NCI-H2227 (cell line): ENCODE results near the gene GIMAP5.

Experiments used
- DNase-seq: peaks from one replicate; lab custom pipeline; 2025; ENCODE audit not compliant: unreplicated experiment; lab: John Stamatoyannopoulos, UW

The GIMAP5 gene

DNA sequence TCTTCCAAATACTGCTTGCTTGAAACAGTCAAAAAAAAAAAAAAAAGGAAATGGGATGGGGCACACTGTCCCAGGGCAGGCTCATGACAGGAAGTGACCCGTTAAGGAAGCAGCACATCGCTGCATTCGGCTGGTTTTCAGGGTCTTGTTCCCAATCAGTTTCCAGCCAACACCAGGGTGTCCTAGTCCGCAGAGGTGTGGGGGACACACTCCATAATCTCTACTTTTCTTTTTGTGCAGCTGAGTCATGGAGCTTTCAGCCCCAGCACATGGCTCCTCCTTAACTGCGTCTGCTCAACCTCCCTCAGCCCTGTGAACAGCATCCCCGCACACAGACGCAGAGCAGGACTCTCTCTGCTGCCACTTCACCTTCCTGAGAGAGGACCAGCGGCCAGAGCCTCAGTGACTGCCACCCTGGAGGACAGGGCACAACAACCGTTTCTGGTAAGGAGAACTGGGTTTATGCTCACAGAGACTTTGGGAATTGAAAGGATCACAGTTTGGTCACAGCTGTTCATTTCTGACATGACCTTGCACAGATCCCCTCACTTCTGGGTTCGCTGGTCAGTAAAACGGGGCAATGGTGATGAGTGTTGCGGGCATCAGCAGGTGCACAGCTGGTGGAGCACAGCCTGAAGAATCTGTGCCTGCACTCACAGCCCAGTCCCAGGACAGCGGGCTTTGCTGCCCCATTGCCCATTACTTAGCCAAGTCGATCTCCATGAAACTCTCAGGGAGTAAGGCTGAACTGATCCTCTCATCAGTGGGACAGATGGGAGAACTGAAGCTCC, at the start of gene GIMAP5:
GIMAP5 (plus strand) TSS at position 154 of the 791 bp plus-strand sequence. CDS start 3,467 bp downstream, outside the sequence.
- no peak for DNase-seq

DNA sequence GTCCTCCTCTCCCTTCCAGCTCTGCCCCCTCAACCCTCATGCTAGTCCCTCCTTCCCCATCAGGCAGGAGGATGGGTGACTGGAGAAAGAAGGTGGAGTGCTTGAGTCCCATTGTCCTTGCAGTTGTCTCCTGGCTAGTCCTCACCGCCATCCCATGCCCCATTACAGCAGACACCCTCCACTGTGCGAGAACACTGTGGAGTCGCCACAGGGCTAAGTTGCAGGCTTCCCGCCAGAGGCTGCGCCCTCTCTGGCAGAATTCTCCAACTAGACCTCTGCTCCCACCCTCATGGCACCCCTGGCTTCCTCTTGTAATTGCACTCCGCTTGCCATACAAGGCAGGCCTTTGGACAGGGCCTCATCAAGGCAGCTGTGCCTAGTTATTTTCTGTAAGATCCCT, 48.6 kb upstream of the GIMAP5 start:
- no peak for DNase-seq

DNA sequence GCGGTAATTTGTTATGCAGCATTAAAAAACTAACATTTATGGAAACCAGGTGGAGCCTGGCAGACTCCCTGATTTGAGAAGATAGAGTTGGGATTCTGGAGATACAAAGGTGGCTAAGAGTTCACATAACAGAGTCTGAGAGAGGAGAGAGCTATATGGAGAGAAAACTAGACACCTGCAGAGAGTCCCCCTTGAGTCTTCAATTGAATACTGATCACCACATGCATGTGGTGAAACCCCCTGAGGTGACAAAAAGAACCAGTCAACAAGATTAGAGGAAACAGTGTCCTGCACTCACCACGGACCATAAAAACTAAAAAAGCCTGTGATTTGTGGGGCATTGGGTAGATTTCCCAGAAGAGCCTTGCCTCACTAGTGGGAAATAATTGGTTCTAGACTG, 41.6 kb upstream of the GIMAP5 start:
- no peak for DNase-seq

DNA sequence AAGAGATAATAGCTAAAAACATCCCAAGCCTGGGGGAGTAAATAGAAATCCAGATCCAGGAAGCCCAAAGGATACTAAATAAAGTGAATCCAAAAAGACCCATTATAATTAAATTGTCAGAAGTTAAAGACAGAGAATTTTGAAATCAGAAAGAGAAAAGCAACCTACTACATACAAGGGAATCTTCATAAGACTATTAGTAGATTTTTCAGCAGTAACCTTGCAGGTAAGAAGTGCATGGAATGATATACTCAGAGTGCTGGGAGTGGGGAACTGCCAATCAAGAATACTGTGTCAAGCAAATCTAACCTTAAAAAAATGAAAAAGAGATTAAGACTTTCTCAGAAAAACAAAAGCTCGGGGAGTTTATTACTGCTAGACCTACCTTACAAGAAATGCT, 34.0 kb upstream of the GIMAP5 start:
- no peak for DNase-seq

DNA sequence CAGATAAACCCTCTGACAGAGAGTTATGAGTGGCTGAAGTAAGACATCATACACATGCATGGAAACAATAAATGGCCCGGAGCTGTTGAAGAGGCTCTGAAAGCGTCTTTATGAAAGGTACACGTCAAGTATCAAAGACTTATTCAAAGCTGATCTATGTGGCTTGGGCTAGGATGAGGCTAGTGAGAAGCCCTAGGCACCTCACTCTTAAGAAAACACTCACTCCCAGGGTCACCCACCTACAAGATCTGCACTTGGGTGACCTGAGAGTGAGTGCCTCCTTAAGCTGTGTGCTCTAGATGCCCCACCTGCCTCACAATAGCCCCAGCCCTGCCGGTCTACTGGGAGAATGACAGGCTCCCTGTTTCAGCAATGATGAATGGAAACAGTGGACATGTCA, 21.9 kb upstream of the GIMAP5 start:
- no peak for DNase-seq

DNA sequence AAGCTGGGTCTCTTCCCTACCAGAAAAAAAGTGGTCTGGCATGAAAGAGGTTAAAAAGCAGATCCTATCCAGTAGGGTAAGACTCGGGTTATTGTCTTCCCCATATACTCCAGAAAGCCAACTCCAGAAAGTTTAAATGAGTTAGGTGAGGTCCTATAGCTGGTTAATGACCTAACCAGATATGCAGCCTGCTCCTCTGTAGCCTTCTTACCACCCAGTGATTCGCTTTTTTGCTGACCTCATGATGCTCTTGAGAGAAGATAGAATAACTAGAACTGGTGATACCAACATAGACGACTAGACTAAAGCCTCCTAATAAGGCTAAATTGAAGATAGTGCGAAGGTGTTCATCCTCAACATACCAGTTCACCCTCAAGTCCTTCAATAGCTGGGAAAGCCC, 21.5 kb upstream of the GIMAP5 start:
- no peak for DNase-seq

DNA sequence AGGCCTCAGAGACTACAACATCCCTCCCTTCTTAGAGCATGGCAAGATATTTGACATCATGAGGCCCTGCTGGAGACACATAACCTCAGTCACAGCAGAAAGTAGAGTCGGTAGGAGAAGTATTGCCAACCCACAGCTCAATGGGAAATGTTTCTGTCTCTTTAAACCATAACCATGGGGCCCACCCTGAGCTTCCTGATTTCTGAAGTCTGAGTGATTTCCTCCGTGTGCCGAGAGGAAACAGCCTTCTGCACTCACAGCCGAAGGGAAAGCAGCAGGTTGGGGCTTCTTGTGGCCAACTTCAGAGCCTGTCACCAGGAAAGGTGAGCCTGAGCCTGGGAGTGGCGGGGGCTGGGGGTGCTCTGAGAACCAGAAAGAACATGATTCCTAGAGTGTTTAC, 20.9 kb upstream of the GIMAP5 start, which contains the start of gene GIMAP1:
GIMAP1 (plus strand) TSS at position 246 of the 400 bp plus-strand sequence. CDS start 2,435 bp downstream, outside the sequence.
- no peak for DNase-seq

DNA sequence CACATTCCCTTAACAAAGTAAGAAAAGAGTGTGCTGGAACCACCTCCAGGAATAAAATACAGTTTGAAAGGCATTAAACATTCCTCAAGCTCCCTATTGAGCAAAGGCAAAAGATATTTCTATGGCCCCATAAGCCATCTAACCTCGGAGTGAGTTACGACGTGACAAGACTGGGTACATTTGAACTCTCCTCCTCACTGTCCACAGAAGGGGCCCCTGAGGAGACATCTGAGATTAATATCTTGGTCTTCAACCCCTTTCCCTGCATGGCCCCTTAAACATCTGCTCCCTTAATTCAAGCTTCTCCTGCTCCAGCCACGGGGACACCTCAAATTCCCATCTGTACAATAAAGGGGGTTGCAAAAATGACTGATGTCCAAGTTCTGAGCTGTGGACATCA, 20.3 kb upstream of the GIMAP5 start:
- no peak for DNase-seq

DNA sequence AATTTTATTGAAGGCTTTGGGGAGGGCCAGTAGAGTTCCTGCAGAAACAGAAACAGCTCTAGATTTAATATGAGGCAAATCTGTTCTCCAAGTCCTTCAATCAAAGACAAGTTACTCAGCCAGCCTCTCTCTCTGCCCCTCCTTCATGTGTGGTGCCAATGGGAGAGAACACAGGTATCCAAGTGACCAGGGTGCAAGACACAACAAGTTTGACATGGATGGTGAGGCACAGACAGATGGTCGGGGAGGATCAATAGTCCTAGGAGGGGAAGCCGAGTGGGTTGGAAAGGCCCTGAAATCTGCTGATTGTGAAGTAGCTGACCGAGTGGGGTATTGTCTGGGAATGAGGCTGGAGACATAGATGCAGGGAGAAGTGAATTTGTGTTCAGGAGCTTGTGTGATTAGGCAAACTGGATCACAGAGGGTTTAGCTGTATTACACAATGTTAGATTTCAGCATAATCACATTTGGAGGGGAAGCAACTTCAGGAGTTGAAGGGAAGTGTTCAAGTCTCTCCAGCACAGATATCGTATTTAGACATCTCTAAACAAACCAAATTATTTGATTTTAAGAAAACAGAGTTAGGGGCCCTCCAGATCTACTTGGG, 19.3 kb upstream of the GIMAP5 start:
- DNase-seq: no peak

DNA sequence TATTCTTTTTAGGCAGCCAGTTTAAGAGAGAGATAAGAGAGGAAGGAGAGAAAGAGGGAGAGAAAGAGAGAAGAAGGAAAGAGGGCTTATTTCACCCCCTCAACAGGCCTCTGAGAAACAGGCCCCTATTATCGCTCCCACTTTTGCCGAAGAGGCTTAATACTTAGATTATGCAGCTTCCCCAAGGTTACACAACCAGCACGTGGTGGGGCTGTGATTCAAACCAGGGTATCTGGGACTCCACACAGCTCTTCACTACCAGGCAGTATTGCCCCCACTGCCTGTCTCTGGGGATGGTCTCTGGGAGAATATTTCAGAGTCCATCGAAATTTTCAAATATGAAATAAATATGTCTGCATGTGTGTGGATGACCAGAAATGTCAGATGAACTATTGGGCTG, 17.8 kb upstream of the GIMAP5 start:
- DNase-seq: no peak

DNA sequence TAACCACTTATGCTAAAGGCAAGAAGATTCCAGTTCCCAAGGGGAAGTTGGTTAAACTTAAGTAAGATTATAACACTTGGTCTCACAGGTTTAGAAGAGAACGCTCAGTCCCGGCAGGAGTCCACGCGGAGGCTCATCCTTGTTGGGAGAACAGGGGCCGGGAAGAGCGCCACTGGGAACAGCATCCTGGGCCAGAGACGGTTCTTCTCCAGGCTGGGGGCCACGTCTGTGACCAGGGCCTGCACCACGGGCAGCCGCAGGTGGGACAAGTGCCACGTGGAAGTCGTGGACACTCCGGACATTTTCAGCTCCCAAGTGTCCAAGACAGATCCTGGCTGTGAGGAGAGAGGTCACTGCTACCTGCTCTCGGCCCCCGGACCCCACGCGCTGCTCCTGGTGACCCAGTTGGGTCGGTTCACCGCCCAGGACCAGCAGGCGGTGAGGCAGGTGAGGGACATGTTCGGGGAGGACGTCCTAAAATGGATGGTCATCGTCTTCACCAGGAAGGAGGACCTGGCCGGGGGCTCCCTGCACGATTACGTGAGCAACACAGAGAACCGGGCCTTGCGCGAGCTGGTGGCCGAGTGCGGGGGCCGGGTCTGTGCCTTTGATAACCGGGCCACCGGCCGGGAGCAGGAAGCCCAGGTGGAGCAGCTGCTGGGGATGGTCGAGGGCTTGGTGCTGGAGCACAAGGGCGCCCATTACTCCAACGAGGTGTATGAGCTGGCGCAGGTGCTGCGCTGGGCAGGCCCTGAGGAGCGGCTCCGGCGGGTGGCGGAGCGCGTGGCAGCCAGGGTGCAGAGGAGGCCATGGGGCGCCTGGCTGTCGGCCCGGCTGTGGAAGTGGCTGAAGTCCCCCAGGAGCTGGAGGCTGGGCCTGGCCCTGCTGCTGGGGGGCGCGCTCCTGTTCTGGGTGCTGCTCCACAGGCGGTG, 17.0 kb upstream of the GIMAP5 start:
- no peak for DNase-seq

DNA sequence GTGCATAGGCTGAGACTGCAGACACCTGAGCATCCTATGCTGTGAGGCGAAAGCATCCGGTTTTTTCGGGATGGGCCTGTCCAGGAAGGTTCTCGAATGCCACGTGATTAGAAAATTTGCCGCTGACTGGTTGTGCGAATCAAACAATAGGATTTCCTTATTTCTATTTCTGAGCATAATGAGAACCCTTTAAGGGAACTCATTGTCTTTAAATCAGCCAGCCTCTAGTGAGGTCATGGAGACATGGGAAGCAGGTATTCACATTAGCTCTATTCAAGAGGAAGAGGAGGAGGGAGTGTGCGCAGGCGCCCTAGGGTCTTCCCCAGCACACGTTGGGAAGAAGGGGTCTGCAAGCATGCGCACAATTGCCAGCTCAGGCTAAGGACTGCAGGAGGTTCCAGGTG, 15.2 kb upstream of the GIMAP5 start:
- no peak for DNase-seq

DNA sequence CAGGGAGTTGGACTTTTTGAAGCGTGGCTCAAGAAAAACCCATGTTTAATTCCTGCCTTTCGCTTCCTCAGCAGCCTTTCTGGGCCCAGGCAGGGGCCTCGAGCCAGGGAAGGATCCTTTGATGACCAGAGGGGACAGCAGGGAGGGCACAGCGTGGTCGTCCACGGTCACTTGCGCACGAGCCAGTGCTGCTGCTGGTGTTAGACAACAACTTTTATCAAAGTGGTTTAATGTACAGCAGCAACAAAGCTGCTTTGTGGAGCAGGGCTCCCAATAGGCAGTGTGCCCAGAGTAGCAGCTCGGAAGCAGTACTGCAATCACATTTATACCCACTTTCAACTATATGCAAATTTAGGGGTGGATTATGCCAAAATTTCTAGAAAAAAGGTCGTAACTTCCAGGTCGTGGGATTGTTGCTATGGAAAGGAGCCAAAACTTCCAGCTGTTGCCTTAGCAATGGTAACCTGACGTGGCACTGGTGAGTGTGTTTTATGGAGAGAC, 14.7 kb upstream of the GIMAP5 start:
- DNase-seq: no peak

DNA sequence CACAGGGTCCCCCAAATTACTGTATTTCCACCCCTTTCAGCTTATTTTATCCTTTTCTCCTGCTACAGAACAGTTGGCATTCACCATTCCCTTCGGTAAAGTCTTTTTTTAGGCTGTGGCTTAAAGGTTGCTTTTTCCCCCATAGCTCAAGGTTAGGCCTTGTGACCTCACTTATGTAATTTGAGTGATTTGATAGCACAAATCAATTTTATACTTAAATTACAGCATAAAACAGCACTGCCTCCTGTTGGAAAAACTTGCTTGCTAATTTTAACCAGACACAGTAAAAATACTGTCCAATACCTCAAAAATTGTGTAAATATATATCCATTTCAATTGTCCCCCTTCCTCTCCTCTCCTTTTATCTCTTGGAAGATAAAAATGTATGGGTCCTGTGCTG, 13.8 kb upstream of the GIMAP5 start:
- DNase-seq: no peak

DNA sequence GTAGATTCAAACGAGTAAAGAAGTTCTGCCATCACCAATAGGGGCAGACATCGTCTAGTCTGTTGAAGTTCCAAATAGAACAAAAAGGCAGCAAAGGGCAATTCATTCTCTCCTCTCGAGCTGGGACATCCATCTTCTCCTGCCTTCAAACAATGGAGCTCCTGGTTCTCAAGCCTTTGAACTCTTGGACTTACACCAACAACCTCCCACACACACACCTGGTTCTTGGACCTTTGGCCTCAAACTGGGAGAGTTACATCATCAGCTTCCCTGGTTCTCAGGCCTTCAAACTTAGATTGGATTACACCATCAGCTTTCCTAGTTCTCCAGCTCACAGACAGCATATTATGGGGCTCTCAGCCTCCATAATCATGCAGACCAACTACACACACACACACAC, 9.8 kb upstream of the GIMAP5 start:
- no peak for DNase-seq

DNA sequence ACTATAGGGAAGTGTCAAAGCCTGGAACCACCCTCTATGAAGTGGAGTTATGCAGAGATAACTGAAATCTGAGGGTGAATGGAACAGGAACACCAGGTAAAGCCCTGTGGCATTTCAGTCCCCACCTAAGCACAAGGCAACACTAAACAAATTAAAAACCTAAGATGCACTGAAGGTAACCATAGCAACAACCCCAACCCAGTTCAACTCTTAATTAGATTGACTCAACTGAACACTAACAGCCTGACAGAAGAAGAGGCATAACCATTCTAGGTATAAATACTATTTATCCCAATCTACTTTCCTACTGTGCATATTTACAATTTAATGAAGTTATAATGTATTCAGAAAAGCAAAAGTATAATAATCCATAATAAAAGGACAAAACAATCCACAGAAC, 9.2 kb upstream of the GIMAP5 start:
- DNase-seq: no peak

DNA sequence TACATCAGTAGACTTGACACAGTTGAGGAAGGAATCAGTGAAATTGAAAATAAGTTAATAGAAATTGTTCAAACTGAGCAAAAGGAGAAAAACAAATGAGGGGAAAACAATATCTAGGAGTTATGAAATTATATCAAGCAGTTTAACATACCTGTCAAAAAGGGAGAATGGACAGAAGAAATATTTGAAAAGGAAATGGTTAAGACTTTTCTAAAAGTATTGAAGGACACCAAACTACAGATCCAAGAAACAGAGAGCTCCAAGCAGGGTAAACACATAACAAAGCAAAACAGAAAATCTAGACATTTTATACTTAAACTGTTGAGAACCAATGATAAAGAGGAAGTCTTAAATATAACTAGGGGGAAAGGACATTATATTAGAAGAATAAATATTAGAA, 8.6 kb upstream of the GIMAP5 start:
- DNase-seq: no peak

DNA sequence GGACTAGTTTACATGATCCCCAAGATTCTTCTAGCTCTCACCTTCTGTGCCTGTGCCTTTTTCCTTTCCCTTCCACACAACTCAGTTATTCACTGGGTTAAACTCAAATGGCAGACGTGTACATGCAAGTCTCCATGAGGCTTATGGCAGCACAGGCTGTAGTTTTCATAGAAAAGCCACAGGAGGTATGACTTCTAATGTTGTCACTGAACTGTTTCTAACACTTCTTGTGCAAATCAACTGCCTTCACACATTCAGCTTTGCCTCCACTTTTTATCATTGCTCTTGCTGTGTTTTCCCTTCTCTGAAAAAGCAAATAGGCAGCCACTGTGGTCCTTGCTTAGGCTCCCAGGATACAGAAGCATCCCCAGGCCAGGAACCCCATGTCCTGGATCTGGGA, 5.3 kb upstream of the GIMAP5 start:
- no peak for DNase-seq

DNA sequence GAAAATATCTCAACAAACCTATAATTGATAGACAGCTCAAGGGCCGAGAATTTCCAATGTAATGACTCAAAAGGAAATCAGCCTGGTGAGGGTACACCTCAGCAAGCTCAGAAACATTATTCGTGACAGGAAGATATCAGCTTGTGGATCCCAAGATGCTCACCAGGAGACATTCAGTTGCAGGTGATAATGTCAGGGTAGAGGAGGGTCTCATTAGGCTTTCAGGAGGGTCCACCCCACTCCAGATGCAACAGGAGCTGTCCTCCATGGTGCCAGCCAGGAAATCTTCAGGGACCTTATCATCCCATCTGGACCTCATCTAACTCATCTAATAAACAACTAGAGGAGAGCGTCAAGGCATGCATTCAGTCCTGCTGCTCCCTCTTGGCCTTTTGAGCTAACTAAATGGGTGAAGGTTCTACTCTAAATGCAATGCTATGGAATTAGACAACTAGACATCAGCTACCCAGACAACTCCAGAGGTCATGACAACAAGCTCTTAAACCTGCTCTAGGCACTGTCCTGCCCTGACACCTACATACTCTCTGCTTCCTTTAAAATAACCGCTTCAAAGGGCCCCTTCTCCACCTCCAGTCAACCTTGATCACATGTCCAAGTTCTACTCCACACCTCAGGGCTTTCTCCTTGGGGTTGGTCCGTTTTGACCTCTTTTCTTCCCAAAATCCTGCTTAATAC, 4.3 kb upstream of the GIMAP5 start:
- no peak for DNase-seq

DNA sequence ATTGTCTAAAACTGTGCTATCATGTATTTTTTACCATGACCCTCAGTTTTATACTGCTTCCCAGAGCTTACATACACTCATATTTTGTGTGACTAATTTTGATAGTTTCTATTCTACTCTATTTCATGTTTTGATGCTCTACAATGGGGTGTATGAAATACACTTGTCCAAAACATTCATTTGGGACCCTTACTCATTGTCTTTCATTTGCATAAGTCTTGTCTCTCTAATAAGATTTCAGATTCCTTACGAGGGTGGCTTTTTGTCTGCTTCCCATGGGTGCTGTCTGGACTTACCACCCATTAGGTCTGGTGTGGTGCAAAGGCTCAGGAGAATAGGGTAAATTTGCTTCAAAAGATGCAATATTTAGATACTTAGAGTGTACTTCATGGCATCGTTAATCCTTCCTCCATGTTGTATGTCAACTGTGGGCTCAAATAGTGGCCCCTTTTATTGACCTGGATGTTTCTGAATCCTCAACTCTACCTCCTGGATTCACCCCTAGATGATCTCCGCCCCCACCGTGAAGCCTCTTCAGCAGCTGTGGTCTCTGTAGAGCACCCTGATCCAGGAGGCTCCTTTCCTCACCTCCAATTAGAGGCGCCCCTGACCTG, 3.6 kb upstream of the GIMAP5 start:
- DNase-seq: no peak
